ENCODE data around the gene SDCBP2.

GRCh38 chr20:1265916-1266166 is 63.1 kb downstream of the SDCBP2 start:
- TF ChIP-seq POLR2A (IDR thresholded peaks at IDR 0.05): no peak
- no peak for TF ChIP-seq CTCF (IDR thresholded peaks at IDR 0.05)
